Kidney (tissue), 14 donors: Measurements from ENCODE around the gene ELMO2. TPM values are rescaled to one million over a fixed set of nuclear protein-coding genes. Genes with fewer than 3 reads are reported as not detected.

Experiments used
- DNase-seq, 5 donors: peaks; one replicate each; pipeline ENCODE4 v3.0.0-alpha.2; 2013 to 2020
- FAIRE-seq: peaks from 2 replicates; lab custom pipeline; 2012; peaks lifted over from hg19 to GRCh38; lab: Jason Lieb, UNC
- H3K27ac ChIP-seq, 2 donors: one replicate each; pipeline ENCODE4 v1.7.0; 2013; ENCODE audit warnings: low read depth in 2 of 2, low read length in 2 of 2, inconsistent platforms in 1 of 2
- H3K27me3 ChIP-seq: one replicate; pipeline ENCODE4 v1.7.1; 2013; ENCODE audit warnings: low read length, inconsistent platforms; ENCODE audit not compliant: control insufficient read depth, insufficient read depth
- H3K36me3 ChIP-seq, 3 donors: one replicate each; pipeline versions ENCODE4 v1.7.0 to v1.7.1; 2013; ENCODE audit warnings: low read length in 3 of 3, control low read depth in 1 of 3, inconsistent platforms in 1 of 3; ENCODE audit not compliant: insufficient read depth in 3 of 3, control insufficient read depth in 2 of 3
- H3K4me1 ChIP-seq, 3 donors: one replicate each; pipeline versions ENCODE4 v1.7.0 to v1.7.1; 2013; ENCODE audit warnings: low read length in 3 of 3, inconsistent platforms in 1 of 3, low read depth in 1 of 3; ENCODE audit not compliant: control insufficient read depth in 2 of 3, insufficient read depth in 2 of 3
- H3K4me3 ChIP-seq, 3 donors: one replicate each; pipeline versions ENCODE4 v1.7.0 to v1.8.1; 2013; ENCODE audit warnings: low read length in 3 of 3, control low read depth in 1 of 3, inconsistent platforms in 1 of 3
- H3K9ac ChIP-seq, 3 donors: one replicate each; pipeline versions ENCODE4 v1.7.0 to v1.7.1; 2013; ENCODE audit warnings: low read length in 3 of 3, control low read depth in 1 of 3, inconsistent platforms in 1 of 3
- H3K9me3 ChIP-seq, 3 donors: one replicate each; pipeline versions ENCODE4 v1.7.0 to v1.7.1; 2013; ENCODE audit warnings: low read length in 3 of 3, control low read depth in 1 of 3, inconsistent platforms in 1 of 3; ENCODE audit not compliant: control insufficient read depth in 2 of 3, insufficient read depth in 1 of 3
- CTCF ChIP-seq: IDR thresholded peaks from 3 replicates; pipeline ENCODE4 v1.5.1; 2012; ENCODE audit warnings: mild to moderate bottlenecking, moderate library complexity, borderline replicate concordance; ENCODE audit not compliant: insufficient read depth; ENCODE audit errors: extremely low read depth
- intact Hi-C: fragments of 100-400 bp; cut with DNase I; formaldehyde crosslinking; loops from one replicate; pipeline ENCODE4 v1.11.1; 2022
- polyA plus RNA-seq: library from polyadenylated mRNA; stranded (reverse); fragments of 350-450 nt; fragmentation: Illumina TruSeq; extraction: RNeasy Lipid Tissue Mini Kit (QIAGEN cat#74804); gene quantifications from one replicate; pipeline ENCODE4 v1.2.3, GENCODE V29; 2014; ENCODE audit warnings: low read depth, low replicate concordance; ENCODE audit not compliant: insufficient read depth
- total RNA-seq: library from RNA; stranded (reverse); fragmentation: NEBNext Ultra II Directional; extraction: Animal tissue kit (Norgen Biotek cat#: 25700); gene quantifications from one replicate; pipeline ENCODE4 v1.2.1, GENCODE V29; 2021
- donor health status: control.
- donor health status: control.
- donor health status: control.
- donor health status: control.
- donor health status: control.
- donor health status: DM: yes; HTN: yes; CAD: no.
- donor health status: Normal renal cell carcinoma (clear cell type).

The ELMO2 gene
- total and polyA plus RNA-seq, 2 donors from 2014 or later: 21.0 to 43.0 TPM

- TF ChIP-seq CTCF: no peak
- peaks cover 0 to 2% (median 0%) of the 10 kb centered on the region in 3 donors for H3K9me3 ChIP-seq
- H3K27me3 ChIP-seq: peaks cover 16% of the 10 kb centered on the region
- FAIRE-seq (no peak), DNase-seq (peak in 1 of 5 donors; percentile 8)
- H3K4me1 ChIP-seq: peaks cover 0 to 10% (median 9%) of the 10 kb centered on the region in 3 donors
- H3K36me3 ChIP-seq: no peaks in the 10 kb centered on the region
- no peak overlapping the region for H3K9ac ChIP-seq
- no peak overlapping the region for H3K4me3 ChIP-seq
- no peak overlapping the region for H3K27ac ChIP-seq
- intact Hi-C loops: no loop called here
These were observed 61.8 kb downstream of the ELMO2 start for GRCh38 chr20:46344488-46345162.

GRCh38 chr20:46343975-46344357 lies 62.4 kb downstream of the ELMO2 start:
- Histone ChIP-seq H3K27me3 (peaks cover 16% of the 10 kb centered on the region), H3K4me3 (no peak overlapping the region), H3K27ac (no peak overlapping the region), H3K36me3 (no peaks in the 10 kb centered on the region), H3K4me1 (peaks cover 0 to 8% (median 3%) of the 10 kb centered on the region in 3 donors), H3K9ac (no peak overlapping the region), H3K9me3 (peaks cover 0 to 2% (median 0%) of the 10 kb centered on the region in 3 donors)
- FAIRE-seq (no peak), DNase-seq (no peak)
- intact Hi-C loops: no loop called here
- no peak for TF ChIP-seq CTCF

- DNase-seq (peak in 3 of 5 donors; percentile 48 to 56 (median 56)), FAIRE-seq (no peak)
- H3K27me3 ChIP-seq: peaks cover 16% of the 10 kb centered on the region
- no peak overlapping the region for H3K4me3 ChIP-seq
- TF ChIP-seq CTCF: no peak
- H3K9ac ChIP-seq: no peak overlapping the region
- no peaks in the 10 kb centered on the region for H3K36me3 ChIP-seq
- intact Hi-C loops: no loop called here
- no peak overlapping the region for H3K27ac ChIP-seq
- peaks cover 0 to 8% (median 0%) of the 10 kb centered on the region in 3 donors for H3K4me1 ChIP-seq
- H3K9me3 ChIP-seq: peaks cover 0 to 2% (median 0%) of the 10 kb centered on the region in 3 donors
These were observed 63.0 kb downstream of the ELMO2 start for GRCh38 chr20:46343348-46343974.
